GM19395 (cell line): ENCODE data around the gene CASKIN2.
"Not testable (repeated sequence)": the region's sequence is repeated elsewhere in the genome, so short reads cannot be mapped to it uniquely, and the experiment has no call there.

Source experiments
- ATAC-seq: cut with Tn5 transposase; IDR thresholded peaks from one replicate; pipeline ENCODE4 v1.9.1; 2021; ENCODE audit warnings: mild to moderate bottlenecking, moderate library complexity; ENCODE audit not compliant: unreplicated experiment

CASKIN2 gene

GRCh38 chr17:75493476-75494129 lies 21.7 kb downstream of the CASKIN2 start:
- no peak for ATAC-seq

- ATAC-seq: no peak
Observed at GRCh38 chr17:75492555-75493168, 22.7 kb downstream of the CASKIN2 start.

- no peak for ATAC-seq
Observed at GRCh38 chr17:75491680-75492079, 23.7 kb downstream of the CASKIN2 start.

GRCh38 chr17:75490953-75491649 lies 24.2 kb downstream of the CASKIN2 start:
- no peak for ATAC-seq

GRCh38 chr17:75490173-75490743 lies 25.1 kb downstream of the CASKIN2 start:
- ATAC-seq: no peak

GRCh38 chr17:75489511-75489955 lies 25.8 kb downstream of the CASKIN2 start:
- ATAC-seq: no peak

- ATAC-seq: no peak
Observed at GRCh38 chr17:75488693-75489510, 26.4 kb downstream of the CASKIN2 start.

GRCh38 chr17:75487351-75488070 lies 27.8 kb downstream of the CASKIN2 start:
- ATAC-seq: no peak

- ATAC-seq: no peak
Observed at GRCh38 chr17:75486951-75487350, 28.4 kb downstream of the CASKIN2 start.

GRCh38 chr17:75486151-75486550 lies 29.2 kb downstream of the CASKIN2 start:
- ATAC-seq: no peak

- no peak for ATAC-seq
Observed at GRCh38 chr17:75485688-75486087, 29.6 kb downstream of the CASKIN2 start.

- no peak for ATAC-seq
Observed at GRCh38 chr17:75482098-75482942, 33.0 kb downstream of the CASKIN2 start.

- ATAC-seq: no peak
Observed at GRCh38 chr17:75481194-75482068, 33.9 kb downstream of the CASKIN2 start.

- ATAC-seq: no peak
Observed at GRCh38 chr17:75480281-75480680, 35.1 kb downstream of the CASKIN2 start.

- ATAC-seq: no peak
Observed at GRCh38 chr17:75478508-75478907, 36.8 kb downstream of the CASKIN2 start.

GRCh38 chr17:75477490-75477862 lies 37.9 kb downstream of the CASKIN2 start:
- ATAC-seq: not testable (repeated sequence)

GRCh38 chr17:75476752-75477489 lies 38.4 kb downstream of the CASKIN2 start:
- ATAC-seq: no peak

GRCh38 chr17:75476271-75476671 lies 39.1 kb downstream of the CASKIN2 start:
- ATAC-seq: no peak
